Transverse colon (tissue), 3 donors: Measurements from ENCODE around the gene SHROOM3.

Experiments
- CTCF ChIP-seq, 5 experiments: fragments of 200-600 bp in 3 of 5; fragments of 450-650 bp in 2 of 5; sonication (generic) in 3 of 5; IDR thresholded peaks; 1 replicate in 2 of 5; 2 replicates in 3 of 5; pipeline ENCODE4 v1.5.1; 2016 to 2017; ENCODE audit warnings: antibody characterized with exemption in 5 of 5, inconsistent platforms in 3 of 5, mild to moderate bottlenecking in 2 of 5, moderate library complexity in 1 of 5
- EP300 ChIP-seq: sonication (generic); formaldehyde crosslinking; IDR thresholded peaks from one replicate; pipeline ENCODE4 v1.6.1; 2017; ENCODE audit warnings: antibody characterized with exemption, low read depth
- POLR2A ChIP-seq: fragments of 450-650 bp; IDR thresholded peaks from one replicate; pipeline ENCODE4 v1.6.1; 2016; ENCODE audit warnings: antibody characterized with exemption, mild to moderate bottlenecking, moderate library complexity

GRCh38 chr4:76582074-76582816, 147.2 kb downstream of the SHROOM3 start:
- TF ChIP-seq CTCF (IDR thresholded peaks at IDR 0.05) = no peak
- no peak for TF ChIP-seq EP300
- TF ChIP-seq POLR2A = no peak
